Urinary bladder (tissue), 4 donors: ENCODE data around the gene ERI3. TPM values are rescaled to one million over a fixed set of nuclear protein-coding genes. Genes with fewer than 3 reads are reported as not detected.

Experiments used
- DNase-seq: peaks from one replicate; pipeline ENCODE4 v3.0.0-alpha.2; 2015; ENCODE audit errors: extremely low spot score
- H3K27ac ChIP-seq: one replicate; pipeline ENCODE4 v1.5.1; 2013; ENCODE audit warnings: low read depth, mild to moderate bottlenecking, moderate library complexity
- H3K36me3 ChIP-seq: one replicate; pipeline ENCODE4 v1.6.1; 2013; ENCODE audit warnings: mild to moderate bottlenecking, moderate library complexity; ENCODE audit not compliant: insufficient read depth
- H3K4me1 ChIP-seq: one replicate; pipeline ENCODE4 v1.6.1; 2013; ENCODE audit warnings: mild to moderate bottlenecking, moderate library complexity; ENCODE audit not compliant: insufficient read depth
- H3K4me3 ChIP-seq: one replicate; pipeline ENCODE4 v1.5.1; 2013; ENCODE audit warnings: low read depth, low read length
- WGBS: extraction: QIAGEN DNeasy Blood & Tissue Kit; methylation state at CpG from one replicate; pipeline ENCODE4 v1.1.7; 2013; 5-methylcytosine and 5-hydroxymethylcytosine counted together
- polyA plus RNA-seq: library from polyadenylated mRNA; stranded (reverse); fragments of 200-250 nt; gene quantifications from one replicate; pipeline ENCODE4 v1.2.3, GENCODE V29; 2013
- total RNA-seq: library from RNA; depleted of rRNA; stranded (reverse); fragments of >200 nt; gene quantifications from one replicate; pipeline ENCODE4 v1.2.3, GENCODE V29; 2014
- donor health status: healthy with polysubstance abuse.
- donor health status: healthy.

The ERI3 gene
- total and polyA plus RNA-seq, 2 donors = 34.3 to 46.4 TPM

DNA sequence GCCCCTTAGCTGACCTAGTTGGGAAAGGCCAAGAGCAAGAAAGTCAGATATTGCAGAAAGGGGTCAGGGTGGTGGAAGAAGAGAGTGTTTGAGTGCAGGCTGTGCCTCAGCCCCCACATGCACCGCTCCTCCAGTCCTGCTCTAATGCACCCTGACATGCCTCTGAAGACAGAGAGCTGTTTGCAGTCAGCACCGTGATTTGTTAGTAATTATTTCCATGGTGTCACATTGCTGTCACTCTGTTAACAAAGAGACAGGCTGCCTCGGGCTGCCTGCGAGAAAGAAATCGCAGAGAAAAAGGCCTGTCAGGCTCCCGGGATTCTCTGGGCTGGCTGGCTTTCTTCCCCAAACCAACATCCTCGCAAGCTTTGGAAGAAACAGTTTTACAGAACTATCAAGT is 58.3 kb downstream of the ERI3 start:
- Histone ChIP-seq H3K4me3 (no peak overlapping the region), H3K27ac (no peak overlapping the region), H3K4me1 (no peaks in the 10 kb centered on the region), H3K36me3 (peaks cover 1% of the 10 kb centered on the region)
- no peak for DNase-seq
- WGBS = 78% methylated on average over 7 of the region's 7 CpGs

DNA sequence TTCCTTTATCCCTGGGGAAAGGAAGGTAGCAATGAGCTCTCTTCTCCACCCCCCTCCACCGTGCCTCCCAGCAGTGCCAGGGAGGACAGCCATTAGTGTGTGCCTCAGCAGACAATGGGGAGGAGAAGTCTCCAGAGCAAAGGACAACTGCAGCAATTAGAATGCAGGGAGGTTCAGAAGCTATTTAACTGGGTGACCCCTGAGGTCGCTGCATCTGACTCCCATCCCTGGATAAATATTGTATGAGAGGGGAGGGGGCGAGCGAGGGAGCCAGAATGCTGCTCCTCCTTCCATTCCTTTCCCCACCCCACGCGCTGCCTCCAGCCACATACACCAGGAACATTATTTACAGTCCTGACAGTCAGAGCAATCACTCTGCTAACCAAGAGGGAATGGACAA is 59.0 kb downstream of the ERI3 start:
- WGBS = 91% methylated on average over 6 of the region's 6 CpGs
- Histone ChIP-seq H3K27ac (no peak overlapping the region), H3K4me1 (no peaks in the 10 kb centered on the region), H3K4me3 (no peak overlapping the region), H3K36me3 (peaks cover 1% of the 10 kb centered on the region)
- no peak for DNase-seq

DNA sequence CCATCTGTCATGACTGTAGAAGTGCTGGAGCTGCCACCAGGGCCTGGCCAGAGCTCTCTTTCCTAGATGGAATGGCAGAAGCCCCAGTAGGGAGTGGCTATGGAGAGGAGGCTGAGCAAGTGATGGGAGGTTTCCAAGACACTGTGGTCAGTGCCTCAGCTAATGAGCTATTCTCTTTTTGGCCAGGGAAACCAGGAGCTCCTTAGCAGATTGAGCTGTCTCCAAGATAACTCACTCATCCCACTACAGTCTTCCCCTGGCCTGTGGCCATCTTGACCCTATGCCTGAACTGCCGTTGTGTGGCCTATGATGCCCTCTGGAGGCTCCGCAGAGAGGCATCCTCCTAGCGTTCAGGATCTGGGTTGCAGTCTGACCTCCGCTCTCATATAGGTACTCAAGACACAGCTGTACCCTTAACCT is 60.5 kb downstream of the ERI3 start:
- Histone ChIP-seq H3K27ac (no peak overlapping the region), H3K36me3 (peaks cover 1% of the 10 kb centered on the region), H3K4me3 (no peak overlapping the region), H3K4me1 (no peaks in the 10 kb centered on the region)
- DNase-seq = no peak
- WGBS = 51% methylated on average over 4 of the region's 4 CpGs

DNA sequence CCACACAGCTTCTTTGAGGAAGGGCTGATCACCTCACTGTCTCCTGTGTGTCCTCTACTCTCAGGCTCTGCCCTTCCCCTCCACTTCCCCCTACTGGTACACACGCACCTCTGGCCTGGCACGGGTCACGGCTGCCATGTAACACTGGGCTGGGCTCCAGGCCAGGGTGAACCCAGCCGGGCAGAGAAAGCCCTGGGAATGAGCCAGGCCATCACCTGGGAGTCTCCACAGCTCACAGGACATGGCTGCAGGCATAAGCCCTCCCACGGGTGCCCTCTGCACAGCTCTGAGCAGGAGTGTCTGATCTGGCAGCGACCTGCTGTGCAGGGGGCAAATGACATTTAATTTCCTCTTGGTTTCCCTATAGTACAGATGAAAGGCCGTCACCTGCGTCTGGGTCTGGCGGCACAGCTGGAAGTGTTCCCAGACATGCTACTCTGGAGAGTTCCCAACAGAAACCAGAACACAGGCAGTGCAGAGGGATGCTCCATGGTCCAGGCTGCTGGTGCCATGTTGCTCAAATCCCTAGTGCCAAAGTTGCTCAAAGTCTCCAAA is 61.2 kb downstream of the ERI3 start:
- Histone ChIP-seq H3K4me3 (no peak overlapping the region), H3K4me1 (no peaks in the 10 kb centered on the region), H3K36me3 (peaks cover 1% of the 10 kb centered on the region), H3K27ac (no peak overlapping the region)
- DNase-seq = no peak
- WGBS = 59% methylated on average over 9 of the region's 9 CpGs

DNA sequence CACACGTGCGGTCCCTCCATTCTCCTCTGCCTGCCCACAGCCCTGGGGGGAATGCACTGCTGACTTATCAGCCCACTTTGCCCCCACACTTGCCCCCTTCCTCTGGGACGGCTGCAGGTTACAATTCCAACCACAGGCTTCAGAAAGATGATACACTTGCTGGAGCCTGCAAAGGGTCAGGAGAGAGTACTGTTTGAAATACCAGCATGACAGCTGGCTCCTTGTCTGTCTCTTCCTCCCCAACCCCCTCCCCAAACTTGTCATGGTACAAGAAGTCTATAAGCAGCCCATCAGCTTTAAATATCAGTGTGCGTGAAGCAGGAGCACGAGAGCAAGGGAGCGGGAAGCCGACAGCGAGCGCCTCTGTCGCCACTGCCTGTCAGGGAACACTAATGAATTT is 62.4 kb downstream of the ERI3 start:
- no peaks in the 10 kb centered on the region for H3K4me1 ChIP-seq
- 90% methylated on average over 10 of the region's 10 CpGs for WGBS
- H3K4me3 ChIP-seq = no peak overlapping the region
- peaks cover 1% of the 10 kb centered on the region for H3K36me3 ChIP-seq
- no peak overlapping the region for H3K27ac ChIP-seq
- DNase-seq = no peak

DNA sequence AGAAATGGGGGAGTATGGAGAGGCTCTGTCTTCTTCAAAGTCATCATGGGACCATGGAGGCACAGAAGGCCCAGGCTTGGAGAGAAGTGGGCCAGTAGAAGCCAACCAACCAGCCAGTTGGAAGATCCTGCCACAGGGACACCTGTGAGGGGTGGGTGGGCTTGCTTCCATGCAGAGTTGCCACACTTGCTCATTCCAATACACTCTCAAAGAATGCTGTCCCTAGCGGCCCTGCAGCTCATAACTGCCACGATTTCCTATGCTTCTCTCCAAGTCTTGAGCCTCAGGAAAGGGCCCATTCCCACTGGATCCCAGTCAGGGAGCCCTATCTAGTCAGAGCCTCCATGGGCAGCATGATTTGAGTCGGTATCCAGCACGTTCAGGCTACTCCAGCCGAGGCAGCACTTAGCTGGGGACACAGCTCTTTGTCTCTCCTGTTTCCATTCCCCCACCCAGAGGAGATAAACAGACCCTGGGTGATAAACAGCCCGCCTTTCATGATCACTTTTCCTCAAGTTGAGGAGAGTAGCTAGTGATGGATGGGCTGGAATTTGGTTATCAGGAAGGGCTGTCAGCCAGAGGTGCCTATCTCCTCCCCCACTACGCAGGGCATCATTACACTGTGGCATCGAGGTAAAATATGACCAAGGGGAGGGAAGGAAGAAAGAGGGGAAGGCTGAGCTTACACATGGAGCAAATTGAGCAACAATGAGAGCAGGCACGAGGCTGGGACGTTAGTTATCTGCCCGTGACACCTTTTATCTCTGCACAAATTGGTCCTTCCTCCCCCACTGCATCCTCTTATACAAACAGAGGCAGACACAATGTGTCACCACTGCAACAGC is 64.6 kb downstream of the ERI3 start:
- Histone ChIP-seq H3K27ac (no peak overlapping the region), H3K4me1 (no peaks in the 10 kb centered on the region), H3K4me3 (no peak overlapping the region), H3K36me3 (no peaks in the 10 kb centered on the region)
- 72% methylated on average over 11 of the region's 11 CpGs for WGBS
- DNase-seq = no peak

DNA sequence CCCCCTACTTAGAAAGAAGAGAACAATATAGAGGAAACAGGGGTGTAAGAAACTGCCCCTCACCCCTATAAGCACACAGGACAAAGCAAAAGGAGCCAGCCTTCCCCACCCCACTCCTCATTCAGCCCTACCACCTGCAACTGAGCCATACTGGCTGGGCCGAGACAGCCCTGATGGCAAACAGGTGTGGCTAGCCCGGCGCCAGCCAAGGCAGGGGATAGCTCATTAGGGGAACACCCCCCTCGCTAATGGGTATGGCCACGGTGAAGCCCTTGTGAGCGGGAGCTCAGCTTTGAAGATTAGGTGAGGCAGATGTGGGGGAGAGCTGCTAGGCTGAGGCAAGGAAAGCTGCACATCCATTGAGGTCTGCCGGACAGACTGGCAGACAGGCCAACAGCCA is 65.5 kb downstream of the ERI3 start:
- Histone ChIP-seq H3K27ac (no peak overlapping the region), H3K4me3 (no peak overlapping the region), H3K4me1 (no peaks in the 10 kb centered on the region), H3K36me3 (no peaks in the 10 kb centered on the region)
- DNase-seq = no peak
- WGBS = 72% methylated on average over 7 of the region's 7 CpGs

DNA sequence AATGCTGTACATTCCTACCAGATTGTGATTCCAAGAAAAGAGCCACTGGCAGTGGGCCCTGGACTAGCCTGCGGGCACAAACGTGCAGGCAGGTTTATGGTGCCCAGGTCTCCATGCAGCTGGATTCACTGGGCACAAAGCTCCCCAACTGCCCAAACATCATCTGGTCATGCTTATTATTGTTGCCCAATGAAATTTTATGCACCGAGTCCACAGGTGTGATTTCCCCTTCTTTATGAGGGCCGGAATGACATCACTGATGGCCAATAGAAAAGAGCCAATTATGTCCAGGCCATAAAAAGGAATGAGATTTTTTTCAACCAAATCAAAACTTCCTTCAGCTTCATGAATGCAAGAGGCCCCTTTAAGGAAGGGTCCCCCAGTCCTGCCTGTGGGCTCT is 66.2 kb downstream of the ERI3 start:
- whole genome bisulfite sequencing = 88% methylated on average over 4 of the region's 4 CpGs
- Histone ChIP-seq H3K36me3 (no peaks in the 10 kb centered on the region), H3K4me1 (no peaks in the 10 kb centered on the region), H3K27ac (no peak overlapping the region), H3K4me3 (no peak overlapping the region)
- DNase-seq = no peak

DNA sequence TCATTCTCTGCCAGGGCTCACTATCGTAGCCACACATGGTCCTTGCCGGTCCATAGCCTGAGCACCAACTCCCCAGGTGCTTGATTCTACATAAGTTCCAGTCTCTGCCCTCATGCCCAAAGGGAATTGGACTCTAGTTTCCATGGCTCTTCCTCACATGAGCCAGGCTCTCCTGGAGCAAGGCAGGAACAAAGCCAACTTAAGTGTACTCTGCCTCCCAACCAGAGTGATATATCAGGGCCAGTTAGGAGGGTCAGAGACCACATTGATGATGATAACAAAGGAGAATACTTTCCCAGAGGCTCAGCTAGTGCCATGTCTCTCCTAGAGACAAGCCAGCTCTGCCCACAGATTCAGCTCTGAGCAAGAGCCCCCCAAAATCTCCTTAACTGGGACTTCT is 70.9 kb downstream of the ERI3 start:
- no peaks in the 10 kb centered on the region for H3K4me1 ChIP-seq
- no peak overlapping the region for H3K27ac ChIP-seq
- DNase-seq = no peak
- WGBS = 96% methylated on average over 2 of the region's 2 CpGs
- no peaks in the 10 kb centered on the region for H3K36me3 ChIP-seq
- H3K4me3 ChIP-seq = no peak overlapping the region

DNA sequence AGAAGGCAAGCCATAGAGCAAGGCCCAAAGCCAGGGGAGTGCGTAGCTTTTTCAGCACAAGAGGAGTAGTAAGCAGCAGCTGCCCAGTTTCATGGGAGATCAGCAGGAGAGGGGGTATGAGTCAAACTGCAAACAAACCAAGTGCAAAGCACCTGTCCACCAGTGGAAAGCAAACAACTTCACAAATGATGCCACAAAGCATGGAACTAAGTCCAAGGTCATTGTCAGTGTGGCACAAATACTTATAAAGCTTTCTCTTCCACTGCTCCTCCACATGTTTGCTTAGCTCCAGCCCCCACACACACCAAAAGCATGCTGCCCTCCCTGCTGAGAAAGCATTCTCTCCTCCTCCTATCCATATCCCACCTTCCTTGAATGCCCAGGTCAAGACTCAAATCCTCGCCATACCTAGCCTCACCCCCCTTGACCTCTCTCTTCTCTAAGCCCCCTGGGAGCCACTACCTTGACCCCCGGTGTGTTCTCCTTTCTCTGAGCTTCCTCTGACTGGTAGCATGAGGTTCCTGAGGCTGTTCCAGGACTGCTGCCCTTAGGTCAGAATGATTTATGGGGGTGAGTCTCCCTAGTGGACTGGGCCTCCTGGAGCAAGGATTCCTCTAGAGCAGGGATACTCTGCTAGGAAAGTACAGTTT is 71.4 kb downstream of the ERI3 start:
- Histone ChIP-seq H3K36me3 (no peaks in the 10 kb centered on the region), H3K27ac (no peak overlapping the region), H3K4me1 (no peaks in the 10 kb centered on the region), H3K4me3 (no peak overlapping the region)
- 93% methylated on average over 3 of the region's 3 CpGs for WGBS
- no peak for DNase-seq

DNA sequence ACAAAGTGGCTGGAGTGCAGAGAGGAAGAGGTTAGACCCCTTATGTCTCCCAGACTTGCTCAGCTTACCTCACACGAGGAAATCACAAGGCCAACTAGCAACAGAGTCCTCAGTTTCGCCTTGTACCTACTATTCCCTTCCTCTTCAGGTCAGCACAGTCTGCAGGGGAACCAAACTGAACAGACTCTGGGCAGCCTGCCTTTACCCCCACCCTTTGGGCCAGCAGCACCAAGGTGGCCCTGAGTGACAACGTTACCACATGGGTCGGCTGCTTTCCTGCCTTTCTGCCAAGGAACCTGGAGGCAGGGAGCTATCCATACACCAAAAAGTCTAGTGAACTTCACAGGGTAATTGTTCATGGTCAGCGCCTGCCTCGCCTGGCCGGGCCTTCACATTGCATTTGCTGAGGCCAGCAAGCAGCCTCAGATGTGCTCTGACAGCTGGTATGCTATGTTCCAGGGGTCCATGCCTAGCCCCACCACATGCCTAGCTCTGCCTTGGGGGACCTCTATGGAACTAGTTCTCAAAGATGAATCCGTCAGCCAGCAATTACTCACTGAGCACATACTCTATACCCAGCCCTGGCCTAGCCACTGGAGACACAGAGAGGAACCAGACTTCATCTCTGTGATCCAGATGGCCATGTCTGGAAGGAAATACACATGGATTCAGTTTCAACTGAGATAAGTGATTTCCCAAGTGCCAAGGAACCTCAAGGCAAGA is 72.2 kb downstream of the ERI3 start:
- Histone ChIP-seq H3K36me3 (no peaks in the 10 kb centered on the region), H3K27ac (no peak overlapping the region), H3K4me1 (no peaks in the 10 kb centered on the region), H3K4me3 (no peak overlapping the region)
- 95% methylated on average over 8 of the region's 8 CpGs for WGBS
- DNase-seq = no peak

DNA sequence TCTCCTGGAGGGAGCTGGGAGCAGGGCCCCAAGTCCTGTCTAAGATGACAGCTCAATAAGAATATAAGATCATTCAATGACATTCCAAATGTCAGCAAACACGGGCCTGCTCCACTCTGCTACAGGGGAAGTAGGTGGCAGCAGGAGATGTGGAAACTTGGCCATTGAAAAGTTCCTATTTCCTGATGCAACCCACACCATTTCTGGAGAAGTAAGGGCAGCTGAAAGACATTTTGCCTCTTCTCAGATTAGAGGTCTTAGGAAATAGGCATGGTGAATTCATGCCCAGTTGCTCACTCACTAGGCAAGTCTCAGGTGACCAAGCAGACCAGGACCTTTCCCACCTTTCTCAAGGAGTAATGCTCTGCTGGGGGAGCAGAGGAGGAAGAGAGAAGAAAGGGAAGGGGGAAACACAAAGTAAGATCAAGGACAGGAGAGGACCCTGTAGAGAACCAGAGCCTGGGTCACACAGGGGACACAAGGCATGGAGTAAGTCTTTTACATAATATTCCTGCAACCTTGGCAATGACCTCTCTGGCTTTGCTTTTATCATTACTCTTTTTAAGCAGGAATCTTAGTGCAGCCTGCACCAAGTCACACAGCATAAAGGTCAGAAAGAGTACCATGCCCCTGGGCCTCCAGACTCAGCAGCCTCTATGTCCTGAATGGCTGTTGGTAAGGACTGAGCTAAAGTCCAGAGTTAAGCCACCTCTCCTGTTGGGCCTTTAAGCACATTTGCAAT is 72.9 kb downstream of the ERI3 start:
- Histone ChIP-seq H3K4me3 (no peak overlapping the region), H3K36me3 (no peaks in the 10 kb centered on the region), H3K27ac (no peak overlapping the region), H3K4me1 (no peaks in the 10 kb centered on the region)
- 79% methylated on average over 1 of the region's 1 CpG for WGBS
- no peak for DNase-seq

DNA sequence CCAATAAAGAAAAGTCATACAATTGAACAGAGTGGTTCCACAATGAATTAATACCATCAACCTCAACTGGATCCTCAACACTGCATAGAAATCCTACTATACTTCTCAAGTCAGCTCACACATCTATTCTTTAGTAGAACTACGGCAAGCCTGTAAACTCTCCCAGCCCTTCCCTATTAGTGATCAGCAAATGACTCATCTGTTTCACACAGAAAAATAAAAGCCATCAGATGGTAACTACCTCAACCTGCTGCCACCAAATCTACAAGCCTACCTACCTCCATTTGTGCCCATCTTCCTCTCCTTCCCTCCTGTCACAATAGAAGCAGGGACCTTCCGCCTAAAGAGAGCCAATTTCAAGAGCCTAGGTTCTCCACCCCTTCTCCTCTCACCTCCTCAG is 78.2 kb downstream of the ERI3 start:
- H3K36me3 ChIP-seq = no peaks in the 10 kb centered on the region
- no peak for DNase-seq
- no peak overlapping the region for H3K4me3 ChIP-seq
- WGBS = 90% methylated on average over 2 of the region's 2 CpGs
- H3K27ac ChIP-seq = no peak overlapping the region
- no peaks in the 10 kb centered on the region for H3K4me1 ChIP-seq
